Bronchial epithelial cell (primary cell): ENCODE measurements around the gene KIF13A. TPM values are rescaled to one million over a fixed set of nuclear protein-coding genes. Genes with fewer than 3 reads are reported as not detected.
"Not testable (repeated sequence)": the region's sequence is repeated elsewhere in the genome, so short reads cannot be mapped to it uniquely, and the experiment has no call there.

Experiments used
- DNase-seq: peaks from one replicate; pipeline ENCODE4 v3.0.0-alpha.2; 2010; ENCODE audit warnings: low read depth
- FAIRE-seq: peaks from 2 replicates; lab custom pipeline; 2011; peaks lifted over from hg19 to GRCh38; lab: Jason Lieb, UNC
- H3K27me3 ChIP-seq: 2 replicates; pipeline ENCODE4 v1.5.1; 2011; ENCODE audit warnings: low read length; ENCODE audit not compliant: control insufficient read depth, insufficient read depth
- H3K36me3 ChIP-seq: 2 replicates; pipeline ENCODE4 v1.5.1; 2011; ENCODE audit warnings: low read length; ENCODE audit not compliant: control insufficient read depth, insufficient read depth
- H3K4me3 ChIP-seq: 2 replicates; pipeline ENCODE4 v1.5.1; 2011; ENCODE audit warnings: mild to moderate bottlenecking, low read depth, low read length, control low read depth
- CTCF ChIP-seq: IDR thresholded peaks from 2 replicates; pipeline ENCODE4 v1.5.1; 2011; ENCODE audit warnings: mild to moderate bottlenecking, moderate library complexity, low read length, control low read depth, inconsistent platforms; ENCODE audit not compliant: insufficient read depth, severe bottlenecking
- total RNA-seq: library from RNA; depleted of rRNA; stranded (reverse); fragments of >200 nt; gene quantifications from 2 replicates; pipeline ENCODE4 v1.2.1, GENCODE V29; 2014

KIF13A gene
- total RNA-seq, 1 donor from 2014 or later: 47.4 TPM

GRCh38 chr6:17846762-17847161, 140.7 kb downstream of the KIF13A start:
- FAIRE-seq (no peak), DNase-seq (no peak)
- H3K36me3 ChIP-seq: peaks cover 3% of the 10 kb centered on the region
- H3K4me3 ChIP-seq: no peak overlapping the region
- no peaks in the 10 kb centered on the region for H3K27me3 ChIP-seq
- no peak for TF ChIP-seq CTCF

- DNase-seq: no peak
These were observed 141.8 kb downstream of the KIF13A start for GRCh38 chr6:17845598-17845997.

GRCh38 chr6:17844967-17845366, 142.5 kb downstream of the KIF13A start:
- not testable (repeated sequence) for H3K27me3 ChIP-seq, H3K36me3 ChIP-seq, DNase-seq, FAIRE-seq, H3K4me3 ChIP-seq

More at GRCh38 chr6:17845598-17845997, 141.8 kb downstream of the KIF13A start:
- Histone ChIP-seq H3K4me3 (no peak overlapping the region), H3K27me3 (no peaks in the 10 kb centered on the region), H3K36me3 (peaks cover 3% of the 10 kb centered on the region)
- TF ChIP-seq CTCF: no peak
- no peak for FAIRE-seq

GRCh38 chr6:17842934-17843821, 144.3 kb downstream of the KIF13A start:
- no peak for TF ChIP-seq CTCF
- DNase-seq (no peak), FAIRE-seq (no peak)
- H3K36me3 ChIP-seq: no peaks in the 10 kb centered on the region
- H3K4me3 ChIP-seq: no peak overlapping the region
- no peaks in the 10 kb centered on the region for H3K27me3 ChIP-seq

- Histone ChIP-seq H3K4me3 (no peak overlapping the region), H3K36me3 (peaks cover 2% of the 10 kb centered on the region), H3K27me3 (no peaks in the 10 kb centered on the region)
- FAIRE-seq (no peak), DNase-seq (no peak)
- no peak for TF ChIP-seq CTCF
These were observed 145.2 kb downstream of the KIF13A start for GRCh38 chr6:17842014-17842776.
